ENCODE data around the gene CLCF1. TPM values are rescaled to one million over a fixed set of nuclear protein-coding genes. Genes with fewer than 3 reads are reported as not detected.

CLCF1 gene
- total RNA-seq, 2 donors from 2014 or later = 0.22 to 0.93 TPM

DNA sequence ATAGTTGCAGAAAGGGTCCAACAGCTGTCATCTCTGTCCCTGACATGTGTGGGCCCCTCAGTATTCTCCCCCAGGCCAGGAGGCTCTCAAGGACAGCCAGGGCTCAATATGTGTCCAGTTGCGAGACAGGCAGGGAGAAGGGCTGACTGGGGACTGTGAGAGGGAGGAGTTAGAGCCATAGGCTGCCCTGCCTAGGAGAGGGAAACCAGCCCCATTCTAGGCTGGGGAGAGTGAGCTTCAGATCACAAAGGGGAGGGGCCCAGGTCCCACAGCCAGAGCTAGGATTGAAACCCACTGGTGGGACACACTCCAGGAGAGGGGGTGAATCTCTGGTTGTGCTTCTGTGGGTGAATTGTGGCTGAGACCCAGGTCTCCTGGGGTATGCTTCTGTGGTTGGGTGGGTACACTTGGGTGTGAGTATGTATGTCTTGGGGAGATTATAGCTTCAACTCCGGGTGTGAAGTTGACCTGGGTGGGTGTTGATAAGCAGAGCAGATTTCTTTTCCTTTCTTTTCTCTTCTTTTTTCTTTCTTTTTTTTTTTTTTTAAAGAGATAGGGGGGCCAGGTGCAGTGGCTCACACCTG, 40.0 kb upstream of the CLCF1 start:
- H3K4me3 Mint-ChIP-seq = peak overlapping the region; percentile 10 to 32
- H3K27ac Mint-ChIP-seq = peak overlapping the region; percentile 22
- H3K9me3 Mint-ChIP-seq = no peaks in the 10 kb centered on the region
- peaks cover 78% of the 10 kb centered on the region for H3K4me1 Mint-ChIP-seq (ENCODE audit: low read depth)
- DNase-seq = no peak
- H3K27me3 Mint-ChIP-seq (ENCODE audit: low read depth) = no peaks in the 10 kb centered on the region
- peaks cover 0 to 2% of the 10 kb centered on the region in 2 donors for H3K36me3 Mint-ChIP-seq (ENCODE audit: insufficient read depth in 2 of 2)
- no peak for ATAC-seq (replicated peaks in 1 of 2)

- ATAC-seq (replicated peaks in 1 of 2) (no peak), DNase-seq (no peak)
- peak overlapping the region; percentile 13 to 29 for H3K4me3 Mint-ChIP-seq
- H3K4me1 Mint-ChIP-seq (ENCODE audit: low read depth) = peaks cover 78% of the 10 kb centered on the region
- no peaks in the 10 kb centered on the region for H3K27me3 Mint-ChIP-seq (ENCODE audit: low read depth)
- H3K9me3 Mint-ChIP-seq = no peaks in the 10 kb centered on the region
- H3K27ac Mint-ChIP-seq = peak overlapping the region; percentile 38
- peaks cover 0 to 2% of the 10 kb centered on the region in 2 donors for H3K36me3 Mint-ChIP-seq (ENCODE audit: insufficient read depth in 2 of 2)
These were observed 39.2 kb upstream of the CLCF1 start for GRCh38 chr11:67412495-67413179.

GRCh38 chr11:67411785-67412152, 38.4 kb upstream of the CLCF1 start:
- no peaks in the 10 kb centered on the region for H3K27me3 Mint-ChIP-seq (ENCODE audit: low read depth)
- no peaks in the 10 kb centered on the region for H3K9me3 Mint-ChIP-seq
- ATAC-seq (replicated peaks in 1 of 2) (peak in 1 of 2 donors; percentile 7), DNase-seq (no peak)
- no peak overlapping the region for H3K27ac Mint-ChIP-seq
- H3K36me3 Mint-ChIP-seq (ENCODE audit: insufficient read depth in 2 of 2) = peaks cover 0 to 2% of the 10 kb centered on the region in 2 donors
- H3K4me1 Mint-ChIP-seq (ENCODE audit: low read depth) = peaks cover 81% of the 10 kb centered on the region
- H3K4me3 Mint-ChIP-seq = peak overlapping the region; percentile 9 to 49

- DNase-seq = no peak
- Mint-ChIP-seq H3K27ac (no peak overlapping the region), H3K9me3 (no peaks in the 10 kb centered on the region), H3K36me3 (ENCODE audit: insufficient read depth in 2 of 2) (peaks cover 0 to 5% of the 10 kb centered on the region in 2 donors), H3K4me3 (peak overlapping the region; percentile 25 to 49), H3K4me1 (ENCODE audit: low read depth) (peaks cover 81% of the 10 kb centered on the region), H3K27me3 (ENCODE audit: low read depth) (no peaks in the 10 kb centered on the region)
- ATAC-seq (replicated peaks in 1 of 2) = no peak
These were observed 37.8 kb upstream of the CLCF1 start for GRCh38 chr11:67410984-67411784.

- ATAC-seq (replicated peaks in 1 of 2) = no peak
- Mint-ChIP-seq H3K9me3 (no peaks in the 10 kb centered on the region), H3K4me1 (ENCODE audit: low read depth) (peaks cover 85% of the 10 kb centered on the region), H3K27me3 (ENCODE audit: low read depth) (no peaks in the 10 kb centered on the region), H3K4me3 (peak overlapping the region; percentile 91 to 96), H3K27ac (no peak overlapping the region), H3K36me3 (ENCODE audit: insufficient read depth in 2 of 2) (peaks cover 0 to 8% of the 10 kb centered on the region in 2 donors)
- no peak for DNase-seq
These were observed 37.0 kb upstream of the CLCF1 start for GRCh38 chr11:67410369-67410831.

- no peak for ATAC-seq (replicated peaks in 1 of 2)
- H3K4me1 Mint-ChIP-seq (ENCODE audit: low read depth) = peaks cover 90% of the 10 kb centered on the region
- H3K4me3 Mint-ChIP-seq = peak overlapping the region; percentile 91 to 96
- no peak for DNase-seq
- H3K27me3 Mint-ChIP-seq (ENCODE audit: low read depth) = no peaks in the 10 kb centered on the region
- peak overlapping the region; percentile 92 for H3K27ac Mint-ChIP-seq
- peaks cover 0 to 8% of the 10 kb centered on the region in 2 donors for H3K36me3 Mint-ChIP-seq (ENCODE audit: insufficient read depth in 2 of 2)
- H3K9me3 Mint-ChIP-seq = no peaks in the 10 kb centered on the region
These were observed 36.5 kb upstream of the CLCF1 start for GRCh38 chr11:67409781-67410368.

GRCh38 chr11:67409261-67409666, 35.9 kb upstream of the CLCF1 start:
- peak overlapping the region; percentile 46 for H3K27ac Mint-ChIP-seq

DNA sequence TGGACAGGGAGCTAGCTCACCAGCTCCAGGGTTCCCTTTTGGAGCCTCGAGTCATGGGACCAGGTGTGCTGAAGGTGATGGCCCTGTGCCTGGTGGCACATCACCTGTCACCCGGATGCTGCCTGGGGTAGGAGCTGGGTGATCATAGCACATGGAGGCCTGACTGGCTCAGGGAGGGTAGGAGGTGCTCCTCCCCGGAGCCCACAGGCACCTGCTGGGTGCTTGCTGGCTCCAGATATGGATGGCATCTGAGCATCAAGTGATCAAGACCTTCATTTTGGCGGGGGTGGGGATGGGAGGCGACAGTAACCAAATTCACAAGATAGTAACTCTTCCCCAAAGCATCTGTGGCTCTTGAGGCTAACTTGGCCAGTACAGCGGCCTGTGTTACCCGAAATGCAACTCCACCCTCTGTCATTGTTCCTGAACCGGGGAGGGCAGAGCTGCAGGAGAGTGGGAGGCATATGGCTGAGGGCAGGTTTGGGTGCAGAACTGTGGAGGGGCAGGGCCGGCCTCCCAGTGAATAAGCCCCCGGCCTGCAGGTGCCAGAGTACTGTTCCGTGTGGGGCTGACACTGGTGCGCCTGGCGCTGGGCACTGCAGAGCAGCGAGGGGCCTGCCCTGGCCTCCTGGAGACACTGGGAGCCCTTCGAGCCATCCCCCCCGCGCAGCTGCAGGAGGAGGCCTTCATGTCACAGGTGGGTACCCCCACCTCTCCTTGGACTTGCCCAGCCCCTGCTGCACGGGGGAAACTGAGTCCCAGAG, 35.2 kb upstream of the CLCF1 start:
- Mint-ChIP-seq H3K9me3 (no peaks in the 10 kb centered on the region), H3K27me3 (ENCODE audit: low read depth) (no peaks in the 10 kb centered on the region), H3K4me1 (ENCODE audit: low read depth) (peaks cover 89% of the 10 kb centered on the region), H3K36me3 (ENCODE audit: insufficient read depth in 2 of 2) (peaks cover 5 to 11% of the 10 kb centered on the region in 2 donors), H3K27ac (peak overlapping the region; percentile 90), H3K4me3 (peak overlapping the region; percentile 91 to 96)
- peak; percentile 7 to 20 for ATAC-seq (replicated peaks in 1 of 2)
- DNase-seq = no peak

More at GRCh38 chr11:67409261-67409666, 35.9 kb upstream of the CLCF1 start:
- Mint-ChIP-seq H3K27me3 (ENCODE audit: low read depth) (no peaks in the 10 kb centered on the region), H3K4me1 (ENCODE audit: low read depth) (peaks cover 94% of the 10 kb centered on the region), H3K9me3 (no peaks in the 10 kb centered on the region), H3K36me3 (ENCODE audit: insufficient read depth in 2 of 2) (peaks cover 4 to 11% of the 10 kb centered on the region in 2 donors), H3K4me3 (peak overlapping the region; percentile 91 to 96)
- ATAC-seq (replicated peaks in 1 of 2) = peak; percentile 70 to 78
- peak; percentile 79 to 82 for DNase-seq

DNA sequence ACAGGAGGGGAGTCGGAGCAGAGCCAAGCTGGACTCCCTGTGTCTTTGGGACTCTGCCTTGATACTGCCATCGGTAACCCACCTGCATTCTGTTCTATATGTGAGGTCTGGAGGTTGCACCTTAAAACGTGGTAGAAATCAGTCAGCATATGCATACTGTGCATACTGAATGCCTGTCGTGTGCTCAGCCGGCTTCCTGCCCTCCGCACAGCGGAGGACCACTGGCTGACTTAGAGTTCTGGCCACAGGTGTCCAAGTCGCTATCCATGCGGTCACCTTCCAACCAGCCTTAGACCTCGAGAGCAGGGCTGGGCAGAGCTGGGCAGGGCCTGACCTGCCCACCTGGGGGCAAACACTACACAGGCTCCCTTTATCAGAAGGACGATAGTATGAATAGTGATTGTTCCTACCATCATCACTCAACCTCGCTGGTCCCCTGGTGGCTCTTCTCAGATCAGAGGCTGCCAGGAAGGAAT, 34.3 kb upstream of the CLCF1 start:
- DNase-seq = no peak
- Mint-ChIP-seq H3K27me3 (ENCODE audit: low read depth) (no peaks in the 10 kb centered on the region), H3K4me1 (ENCODE audit: low read depth) (peaks cover 89% of the 10 kb centered on the region), H3K9me3 (no peaks in the 10 kb centered on the region), H3K27ac (peak overlapping the region; percentile 90), H3K36me3 (ENCODE audit: insufficient read depth in 2 of 2) (peaks cover 6 to 11% of the 10 kb centered on the region in 2 donors), H3K4me3 (peak overlapping the region; percentile 91 to 96)
- peak in 1 of 2 donors; percentile 20 for ATAC-seq (replicated peaks in 1 of 2)

DNA sequence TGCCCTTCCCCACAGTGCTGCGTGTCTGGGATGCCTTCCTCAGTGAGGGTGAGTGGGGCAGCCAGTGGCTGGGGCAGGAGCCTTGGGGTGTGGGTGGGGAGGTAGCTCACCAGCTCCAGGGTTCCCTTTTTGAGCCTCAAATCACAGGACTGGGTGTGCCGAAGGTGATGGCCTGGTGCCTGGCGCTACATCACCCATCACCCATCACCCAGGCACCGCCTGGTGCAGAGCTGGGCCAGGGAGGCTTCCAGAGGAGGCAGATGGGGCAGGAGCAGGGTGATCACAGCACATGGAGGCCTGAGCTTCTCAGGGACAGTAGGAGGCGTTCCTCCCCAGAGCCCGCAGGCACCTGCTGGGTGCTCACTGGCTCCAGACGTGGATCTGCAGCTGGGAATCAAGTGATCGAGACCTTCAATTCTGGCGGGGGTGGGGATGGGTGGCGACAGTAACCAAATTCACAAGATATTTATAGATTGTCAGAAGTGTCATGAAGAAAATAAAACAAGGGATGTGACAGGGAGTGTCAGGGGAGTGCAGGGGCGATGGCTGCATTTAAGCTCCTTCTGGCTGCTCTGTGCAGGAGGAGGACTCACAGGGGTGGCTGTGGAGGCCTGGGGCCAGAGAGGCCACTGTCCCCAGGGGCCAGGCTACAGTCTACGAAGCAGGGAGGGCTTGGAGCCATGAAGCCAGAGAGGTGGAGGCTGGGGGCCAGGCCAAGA, 33.7 kb upstream of the CLCF1 start:
- DNase-seq = no peak
- ATAC-seq (replicated peaks in 1 of 2) = no peak
- Mint-ChIP-seq H3K36me3 (ENCODE audit: insufficient read depth in 2 of 2) (peaks cover 6 to 11% of the 10 kb centered on the region in 2 donors), H3K27me3 (ENCODE audit: low read depth) (no peaks in the 10 kb centered on the region), H3K4me3 (peak overlapping the region; percentile 91 to 96), H3K4me1 (ENCODE audit: low read depth) (peaks cover 84% of the 10 kb centered on the region), H3K27ac (peak overlapping the region; percentile 86), H3K9me3 (no peaks in the 10 kb centered on the region)

- H3K27me3 Mint-ChIP-seq (ENCODE audit: low read depth) = no peaks in the 10 kb centered on the region
- H3K36me3 Mint-ChIP-seq (ENCODE audit: insufficient read depth in 2 of 2) = peaks cover 6 to 11% of the 10 kb centered on the region in 2 donors
- H3K4me3 Mint-ChIP-seq = peak overlapping the region; percentile 91 to 96
- ATAC-seq (replicated peaks in 1 of 2) (no peak), DNase-seq (no peak)
- no peaks in the 10 kb centered on the region for H3K9me3 Mint-ChIP-seq
- peaks cover 78% of the 10 kb centered on the region for H3K4me1 Mint-ChIP-seq (ENCODE audit: low read depth)
- peak overlapping the region; percentile 62 for H3K27ac Mint-ChIP-seq
These were observed 33.1 kb upstream of the CLCF1 start for GRCh38 chr11:67406420-67406968.
